GM19240 (cell line): ENCODE data around the gene NUDT3.
"Not testable (repeated sequence)": the region's sequence is repeated elsewhere in the genome, so short reads cannot be mapped to it uniquely, and the experiment has no call there.

ENCODE experiments used
- DNase-seq: peaks from one replicate; pipeline ENCODE4 v3.0.0; 2011; ENCODE audit warnings: low spot score; ENCODE audit not compliant: insufficient read length

Gene NUDT3

DNA sequence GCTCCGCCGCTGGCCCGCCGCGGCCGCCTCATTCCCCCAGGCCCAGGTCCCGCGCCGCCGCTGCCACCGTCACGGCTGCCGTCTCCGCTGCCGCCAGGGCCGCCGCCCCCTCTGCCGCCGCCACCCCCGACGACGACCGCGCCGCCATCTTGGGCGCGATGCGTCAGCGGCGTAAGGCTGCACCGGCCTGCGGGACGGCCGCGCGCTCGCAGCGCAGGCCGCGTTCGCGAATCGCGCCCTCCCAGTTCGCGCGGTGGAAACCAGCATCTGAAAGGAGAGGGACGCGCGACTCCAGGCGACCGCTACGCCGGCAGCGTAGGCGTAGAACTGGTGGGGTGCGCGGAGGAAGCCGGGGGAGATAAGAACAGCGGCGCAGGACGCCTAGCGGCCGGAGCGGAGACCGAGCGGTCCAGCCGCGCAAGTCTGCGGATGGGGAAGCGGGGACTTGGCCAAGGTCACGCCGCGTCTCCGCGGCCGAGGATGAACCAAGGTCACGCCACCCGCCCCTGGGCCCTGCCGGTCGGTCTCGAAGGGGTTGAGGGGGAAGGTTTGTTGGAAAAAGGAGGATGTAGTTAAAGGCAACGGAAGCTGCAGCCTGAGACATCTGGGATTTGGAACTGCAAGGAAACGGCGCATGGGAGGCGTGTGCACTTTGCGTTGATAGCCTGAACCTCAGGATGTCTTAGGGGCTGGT, at the start of gene NUDT3:
NUDT3 (minus strand) TSS at position 173 of the 694 bp plus-strand sequence. CDS start 307 bp downstream, outside the sequence.
- DNase-seq: peak; percentile 88

DNA sequence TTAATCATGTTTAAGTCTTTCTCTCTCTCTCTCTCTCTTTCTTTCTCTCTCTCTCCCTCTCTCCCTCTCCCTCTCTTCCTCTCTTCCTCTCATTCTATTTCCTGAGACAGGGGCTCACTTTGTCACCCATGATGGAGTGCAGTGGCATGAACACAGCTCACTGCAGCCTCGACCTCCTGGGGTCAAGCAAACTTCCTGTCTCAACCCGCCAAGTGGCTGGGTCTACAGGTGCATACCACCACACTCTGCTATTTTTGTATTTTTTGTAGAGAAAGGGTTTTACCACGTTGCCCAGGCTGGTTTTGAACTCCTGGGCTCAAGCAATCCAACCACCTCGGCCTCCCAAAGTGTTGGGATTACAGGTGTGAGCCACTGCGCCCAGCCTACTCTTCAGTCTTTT, 49.1 kb upstream of the NUDT3 start:
- no peak for DNase-seq

DNA sequence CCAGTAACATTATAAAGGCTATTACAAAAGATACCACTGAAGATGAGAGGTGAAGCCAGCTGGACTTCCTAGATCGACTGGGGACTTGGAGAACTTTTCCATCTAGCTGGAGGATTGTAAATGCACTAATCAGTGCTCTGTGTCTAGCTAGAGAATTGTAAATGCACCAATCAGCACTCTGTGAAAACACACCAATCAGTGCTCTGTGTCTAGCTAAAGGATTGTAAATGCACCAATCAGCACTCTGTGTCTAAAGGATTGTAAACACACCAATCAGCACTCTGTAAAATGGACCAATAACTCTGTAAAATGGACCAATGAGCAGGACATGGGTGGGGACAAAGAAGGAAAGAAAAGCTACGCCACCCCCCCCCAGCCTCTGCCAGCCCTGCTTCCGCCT, 47.0 kb upstream of the NUDT3 start:
- DNase-seq: no peak

DNA sequence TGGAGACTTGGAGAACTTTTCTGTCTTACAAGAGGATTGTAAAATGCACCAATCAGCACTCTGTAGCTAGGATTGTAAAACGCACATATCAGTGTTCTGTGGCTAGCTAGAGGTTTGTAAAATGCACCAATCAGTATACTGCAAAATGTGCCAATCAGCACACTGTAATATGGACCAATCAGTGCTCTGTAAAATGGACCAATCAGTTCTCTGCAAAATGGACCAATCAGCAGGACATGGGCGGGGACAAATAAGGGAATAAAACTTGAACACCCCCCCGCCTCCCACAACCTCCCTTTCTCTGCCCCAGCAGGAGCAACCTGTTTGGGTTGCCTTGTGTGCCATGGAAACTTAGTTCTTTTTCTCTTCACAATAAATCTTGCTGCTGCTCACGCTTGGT, 46.2 kb upstream of the NUDT3 start:
- no peak for DNase-seq

DNA sequence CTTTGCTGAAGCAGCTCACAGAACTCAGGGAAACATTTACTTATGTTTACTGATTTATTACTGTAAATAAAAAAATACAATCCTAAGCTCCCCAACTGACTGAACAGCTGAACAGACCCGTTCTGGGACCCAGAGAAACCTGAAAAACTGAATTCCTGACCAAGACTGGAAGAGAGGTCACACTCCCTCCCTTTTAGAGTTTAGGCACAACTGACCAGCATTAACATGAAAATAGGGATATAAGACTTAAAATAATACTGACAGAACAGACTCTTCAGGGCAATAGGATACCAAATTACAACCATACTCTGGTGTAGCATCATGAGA, 45.1 kb upstream of the NUDT3 start:
- no peak for DNase-seq

DNA sequence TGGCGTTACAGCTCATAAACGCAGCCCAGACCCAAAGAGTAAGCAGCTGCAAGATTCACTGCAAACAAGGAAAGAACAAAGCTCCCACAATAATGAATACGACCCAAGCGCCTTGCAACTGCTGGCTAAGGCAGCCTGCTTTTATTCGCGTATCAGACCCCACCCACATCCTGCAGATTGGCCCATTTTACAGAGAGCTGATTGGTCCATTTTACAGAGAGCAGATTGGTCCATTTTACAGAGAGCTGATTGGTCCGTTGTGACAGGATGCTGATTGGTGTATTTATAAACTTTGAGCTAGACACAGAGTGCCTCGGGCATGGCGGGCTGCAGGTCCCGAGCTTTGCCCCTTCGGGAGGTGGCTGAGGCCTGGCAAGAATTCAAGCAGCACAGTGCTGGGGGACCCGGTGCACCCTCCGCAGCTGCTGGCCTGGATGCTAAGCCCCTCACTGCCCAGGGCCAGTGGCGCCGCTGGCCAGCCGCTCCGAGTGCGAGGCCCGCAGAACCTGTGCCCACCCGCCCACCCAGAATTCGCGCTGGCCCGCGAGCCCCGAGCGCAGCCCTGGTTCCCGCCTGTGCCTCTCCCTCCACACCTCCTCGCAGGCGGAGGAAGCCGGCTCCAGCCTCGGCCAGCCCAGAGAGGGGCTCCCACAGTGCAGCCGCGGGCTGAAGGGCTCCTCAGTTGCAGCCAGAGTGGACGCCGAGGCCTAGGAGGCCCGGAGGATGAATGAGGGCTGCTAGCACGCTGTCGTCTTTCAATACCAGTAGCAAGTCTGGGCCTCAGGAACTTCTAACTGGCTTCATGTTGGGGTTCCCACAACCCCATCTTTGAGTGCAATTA, 44.6 kb upstream of the NUDT3 start:
- no peak for DNase-seq

DNA sequence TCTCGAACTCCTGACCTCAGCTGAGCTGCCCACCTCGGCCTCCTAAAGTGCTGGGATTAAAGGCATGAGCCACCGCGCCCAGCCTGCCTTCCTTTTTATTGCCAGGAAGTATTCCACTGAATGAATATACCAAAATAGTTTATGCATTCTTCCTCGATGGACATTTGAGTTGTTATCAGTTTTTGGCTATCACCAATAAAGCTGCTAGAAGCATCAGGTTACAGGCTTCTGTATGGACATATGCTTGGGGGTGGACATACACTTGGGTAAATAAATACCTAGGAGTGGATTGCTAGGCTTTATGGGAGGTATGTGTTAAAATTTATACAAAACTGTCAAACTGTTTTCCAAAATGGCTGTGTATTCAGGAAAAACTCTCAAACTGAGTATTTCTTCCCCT, 43.4 kb upstream of the NUDT3 start:
- DNase-seq: no peak

DNA sequence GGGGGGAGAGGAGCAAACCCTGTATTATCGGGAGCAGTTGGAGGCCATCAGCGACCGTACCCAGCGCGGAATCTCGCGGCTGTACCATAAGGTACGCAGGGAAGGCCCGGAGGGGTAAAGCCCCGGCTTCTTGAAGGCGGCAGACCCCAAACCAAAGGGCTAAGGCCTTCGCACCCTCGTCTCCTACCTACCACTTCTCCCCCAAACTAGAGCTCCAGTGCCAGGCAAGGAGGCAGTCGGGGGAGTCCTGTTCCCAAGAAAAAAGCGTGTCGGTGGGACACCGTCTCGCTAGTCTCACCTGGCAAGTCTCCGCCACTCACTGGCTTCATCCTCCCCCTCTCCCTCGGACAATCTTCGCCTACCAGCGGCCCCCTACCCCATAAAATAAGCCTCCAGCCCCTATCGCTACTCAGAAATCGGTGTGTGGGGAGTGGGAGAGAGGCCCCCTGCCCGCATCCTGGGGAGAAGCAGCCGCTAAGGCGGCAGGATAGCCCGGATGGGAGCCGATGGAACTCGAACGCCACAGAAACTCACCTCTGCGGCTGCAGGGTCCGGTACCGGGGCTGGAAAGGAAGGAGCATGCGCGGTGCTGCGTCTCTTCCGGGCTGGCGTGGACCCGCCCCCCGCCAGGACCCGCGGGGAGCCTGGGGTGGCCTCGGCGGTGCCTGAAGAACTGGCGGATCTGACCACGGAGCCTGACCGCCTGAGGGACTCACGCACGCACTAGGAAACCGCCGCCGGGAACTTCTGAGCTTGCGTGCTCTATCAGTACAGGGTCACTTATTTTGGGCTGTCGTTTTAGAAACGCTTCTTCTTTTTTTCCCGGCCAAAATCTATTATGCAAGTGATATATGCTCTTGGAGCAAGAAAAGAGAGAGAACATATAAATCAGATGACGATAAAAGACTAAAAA, 33.3 kb upstream of the NUDT3 start, which contains the start of gene RPS10:
RPS10 (minus strand) TSS at position 572 of the 913 bp plus-strand sequence. CDS start 848 bp downstream, outside the sequence.
- DNase-seq: peak; percentile 95

DNA sequence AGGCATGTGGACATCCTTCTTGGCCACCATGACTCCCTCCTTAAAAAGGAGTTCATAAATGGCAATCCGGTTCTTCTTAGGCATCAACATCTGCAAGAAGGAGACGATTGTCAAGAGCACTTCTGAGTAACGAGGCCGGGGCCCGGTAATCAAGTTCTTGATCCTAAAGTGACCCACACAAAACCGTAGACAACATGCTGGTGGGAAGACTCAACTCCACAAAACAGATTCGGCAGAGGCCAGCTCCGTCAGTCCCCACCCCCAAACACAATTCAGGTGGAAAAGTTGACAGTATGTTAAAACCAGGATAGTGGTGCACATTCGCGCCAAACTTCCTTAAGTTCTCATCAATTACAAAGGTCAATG, 32.6 kb upstream of the NUDT3 start:
- no peak for DNase-seq

DNA sequence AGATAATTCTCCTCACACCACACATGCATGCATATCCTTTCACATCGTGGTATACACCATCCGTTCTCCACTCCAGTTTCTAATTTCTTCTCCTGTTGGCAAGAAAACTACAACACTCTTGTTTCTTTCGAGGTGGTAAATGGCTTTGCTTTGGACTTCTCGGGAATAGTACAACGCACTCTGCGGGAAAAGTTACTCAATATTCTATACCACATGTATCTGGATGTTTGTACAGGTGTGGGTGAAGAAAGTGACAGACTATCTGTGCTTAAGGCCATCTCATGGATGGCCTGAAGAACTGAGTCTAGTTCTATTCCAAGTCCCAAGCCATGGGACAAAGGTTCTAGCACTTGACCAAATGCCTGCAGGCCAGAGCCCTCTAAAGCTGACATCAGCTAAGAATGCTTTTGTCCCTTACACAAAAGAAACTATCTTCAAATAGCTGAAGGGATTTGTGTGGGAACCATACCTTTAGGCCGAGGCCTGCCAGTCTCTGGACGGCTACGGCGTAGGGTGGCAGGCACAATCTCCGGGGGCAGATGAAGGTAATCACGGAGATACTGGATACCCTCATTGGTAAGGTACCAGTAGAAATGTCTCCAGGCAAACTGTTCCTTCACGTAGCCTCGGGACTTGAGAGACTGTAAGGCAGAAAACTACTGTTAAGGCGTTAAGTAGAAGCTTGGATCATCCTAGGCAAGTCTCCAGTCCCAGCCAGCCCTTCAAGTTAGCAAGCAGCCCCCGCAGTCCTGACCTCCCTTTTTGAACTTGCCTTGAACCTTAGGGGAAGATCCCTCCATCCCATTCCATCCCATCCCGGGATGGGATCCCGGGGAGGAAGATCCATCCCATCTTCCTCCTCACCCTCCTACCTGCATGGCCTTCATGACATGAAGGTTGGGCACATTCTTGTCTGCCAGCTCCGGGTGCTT, 32.0 kb upstream of the NUDT3 start:
- no peak for DNase-seq

DNA sequence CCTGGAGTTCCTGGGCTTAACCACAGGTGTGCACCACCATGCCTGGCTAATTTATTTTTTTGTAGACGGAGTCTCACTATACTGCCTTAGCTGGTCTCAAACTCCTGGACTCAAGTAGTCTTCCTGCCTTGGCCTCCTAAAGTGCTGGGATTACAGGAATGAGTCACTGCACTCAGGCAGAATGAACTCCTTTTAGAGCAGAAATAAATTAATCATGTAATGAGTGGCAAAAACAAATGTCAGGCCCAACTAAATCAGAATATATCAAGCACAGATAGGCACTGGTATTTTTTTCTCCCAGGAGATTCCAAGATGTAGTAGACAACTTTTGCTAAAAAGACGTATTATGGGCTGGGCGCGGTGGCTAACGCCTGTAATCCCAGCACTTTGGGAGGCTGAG, 30.8 kb upstream of the NUDT3 start:
- no peak for DNase-seq

DNA sequence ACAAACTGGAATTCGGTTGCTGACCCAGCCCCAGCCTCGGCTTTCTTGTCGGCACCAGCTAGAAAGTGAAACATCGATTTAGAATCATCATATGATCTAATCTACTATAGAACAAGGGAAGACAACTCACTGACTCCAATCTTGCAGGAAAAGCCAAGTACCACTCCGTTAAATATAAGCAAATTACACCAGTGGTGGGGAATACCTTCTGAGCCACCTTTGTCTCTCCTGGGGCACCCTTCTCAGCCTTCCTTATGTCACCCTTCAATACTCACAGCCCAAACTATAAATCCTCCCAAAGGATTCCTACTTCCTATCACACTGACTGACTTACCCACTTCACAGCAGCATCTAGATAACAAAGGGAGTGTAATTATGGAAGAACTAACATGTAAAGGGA, 25.9 kb upstream of the NUDT3 start:
- no peak for DNase-seq

DNA sequence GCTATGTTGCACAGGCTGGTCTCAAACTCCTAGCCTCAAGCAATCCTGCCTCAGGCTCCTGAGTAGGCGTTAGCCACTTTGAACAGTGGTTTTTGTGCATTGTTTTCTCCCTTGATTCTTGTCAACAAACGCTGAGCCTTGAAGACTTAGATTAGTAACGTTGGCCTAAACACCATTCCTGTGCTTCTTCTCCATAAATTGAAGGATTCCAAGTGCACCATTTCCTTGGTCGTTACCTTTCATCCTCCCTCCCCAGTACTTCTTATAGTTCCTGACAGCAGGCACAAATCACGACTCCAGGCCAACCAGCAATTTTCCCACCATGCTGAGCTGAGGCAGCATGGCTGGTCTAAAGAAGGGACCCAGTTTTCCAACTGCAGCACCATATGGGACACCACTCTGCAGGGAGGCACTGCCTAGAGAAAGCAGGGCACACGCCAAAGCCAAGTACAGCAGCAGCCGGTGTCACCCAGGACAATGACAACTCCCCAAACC, 24.5 kb upstream of the NUDT3 start:
- no peak for DNase-seq

DNA sequence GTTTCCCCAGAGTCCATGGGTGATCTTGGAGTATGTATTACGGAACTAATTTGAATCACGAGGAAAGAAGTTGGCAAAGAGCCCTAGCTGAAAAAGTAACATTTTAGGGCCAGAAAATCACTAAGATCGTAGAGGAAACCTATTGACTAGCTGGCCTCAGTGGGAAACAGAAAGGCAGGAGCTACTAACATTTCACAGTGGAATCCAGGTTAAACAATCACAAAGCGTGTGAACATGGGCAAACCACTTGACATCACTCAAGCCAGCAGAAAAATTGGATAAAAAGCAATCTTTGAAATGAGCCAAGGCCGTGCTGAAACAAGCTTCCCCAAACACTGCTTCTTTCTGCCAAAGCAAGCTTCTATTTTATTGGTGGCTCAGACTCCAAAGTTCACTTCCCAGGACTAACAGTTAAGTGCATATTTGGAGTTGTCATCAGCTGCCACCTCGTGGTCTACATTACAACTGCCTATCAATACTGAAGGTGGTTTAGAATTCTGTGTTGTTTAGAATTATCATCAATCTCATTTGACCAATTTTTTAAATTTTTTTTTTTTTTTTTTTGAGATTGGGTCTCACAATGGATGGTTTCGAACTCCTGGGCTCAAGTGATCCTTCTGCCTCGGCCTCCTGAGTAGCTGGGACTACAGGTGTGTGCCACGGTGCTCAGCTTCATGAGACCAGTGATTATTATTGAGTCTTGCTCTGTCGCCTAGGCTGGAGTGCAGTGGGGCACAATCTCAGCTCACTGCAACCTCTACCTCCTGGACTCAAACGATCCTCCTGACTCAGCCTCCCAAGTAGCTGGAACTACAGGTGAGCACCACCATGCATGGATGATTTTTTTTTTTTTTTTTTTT, 22.8 kb upstream of the NUDT3 start:
- no peak for DNase-seq

DNA sequence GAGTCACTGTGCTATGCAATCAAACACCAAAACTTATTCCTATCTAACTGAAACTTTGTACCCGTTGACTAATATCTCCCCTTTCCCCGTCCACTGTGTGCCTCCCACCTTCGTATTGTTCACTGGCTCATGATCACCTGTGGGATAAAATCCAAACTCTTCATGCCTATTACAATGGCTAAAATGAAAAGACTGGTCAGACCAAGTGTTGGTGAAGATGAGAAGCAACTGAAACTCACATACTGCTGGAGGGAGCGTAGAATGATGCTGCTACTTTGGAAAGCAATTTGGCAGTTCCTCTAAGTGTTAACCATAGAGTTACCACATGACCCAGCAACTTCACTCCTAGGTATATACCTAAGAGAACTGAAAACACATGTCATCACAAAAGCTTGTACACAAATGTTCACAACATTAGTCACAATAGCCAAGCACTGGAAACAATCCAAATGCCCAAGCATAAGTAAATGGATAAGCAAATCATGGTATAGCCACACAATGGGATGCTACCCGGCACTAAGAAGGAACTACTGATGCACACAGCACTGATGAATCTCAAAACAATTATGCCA, 20.3 kb upstream of the NUDT3 start:
- DNase-seq: no peak

DNA sequence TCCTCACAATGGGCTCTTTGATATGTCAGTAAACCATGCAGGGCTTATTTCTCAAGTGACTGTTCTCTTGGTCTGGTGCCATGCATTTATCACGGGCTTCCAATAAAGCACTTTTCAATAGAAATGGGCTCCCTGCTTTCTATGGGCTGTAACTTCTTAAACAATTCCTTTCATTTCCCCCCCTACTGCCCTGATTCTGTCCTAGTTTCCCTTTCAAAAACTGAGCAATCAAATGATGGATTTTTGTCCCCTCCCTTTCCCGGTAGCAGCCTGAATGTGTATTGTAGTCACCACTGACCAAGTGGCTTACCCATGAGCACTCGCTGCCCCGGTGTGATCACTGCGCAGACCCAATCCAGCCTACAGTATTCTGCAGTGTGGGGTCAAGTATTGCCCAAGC, 19.5 kb upstream of the NUDT3 start:
- no peak for DNase-seq

DNA sequence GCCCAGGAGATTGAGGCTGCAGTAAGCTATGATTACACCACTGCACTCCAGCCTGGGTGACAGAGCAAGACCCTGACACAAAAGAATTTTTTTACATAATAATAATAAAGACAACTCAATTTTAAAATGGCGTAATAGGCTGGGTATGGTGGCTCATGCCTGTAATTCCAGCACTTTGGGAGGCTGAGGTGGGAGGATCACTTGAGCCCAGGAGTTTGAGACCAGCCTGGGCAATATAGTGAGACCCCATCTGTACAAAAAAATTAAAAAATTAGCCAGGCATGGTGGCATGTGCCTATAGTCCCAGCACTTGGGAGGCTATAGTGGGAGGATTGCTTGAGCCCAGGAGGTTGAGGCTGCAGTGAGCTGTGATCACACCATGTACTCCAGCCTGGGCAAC, 15.4 kb upstream of the NUDT3 start:
- DNase-seq: not testable (repeated sequence)

DNA sequence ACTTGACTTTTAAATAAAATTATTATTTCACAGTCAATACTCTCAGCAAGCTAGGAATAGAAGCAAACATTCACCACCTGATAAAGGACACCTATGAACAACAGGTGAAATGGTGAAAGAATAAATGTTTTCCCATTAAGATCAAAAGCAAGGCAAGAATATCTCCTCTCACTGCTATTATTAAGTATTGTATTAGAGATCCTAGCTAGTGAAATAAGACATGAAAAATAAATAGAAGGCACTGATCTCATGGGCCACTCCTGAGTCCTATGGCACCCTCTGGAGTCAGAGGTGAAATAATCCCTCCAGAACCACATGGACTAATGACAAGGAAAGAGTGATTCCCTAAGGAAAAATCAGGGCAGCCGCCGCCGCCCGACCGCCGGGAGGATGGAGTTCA, 4.0 kb upstream of the NUDT3 start:
- no peak for DNase-seq

DNA sequence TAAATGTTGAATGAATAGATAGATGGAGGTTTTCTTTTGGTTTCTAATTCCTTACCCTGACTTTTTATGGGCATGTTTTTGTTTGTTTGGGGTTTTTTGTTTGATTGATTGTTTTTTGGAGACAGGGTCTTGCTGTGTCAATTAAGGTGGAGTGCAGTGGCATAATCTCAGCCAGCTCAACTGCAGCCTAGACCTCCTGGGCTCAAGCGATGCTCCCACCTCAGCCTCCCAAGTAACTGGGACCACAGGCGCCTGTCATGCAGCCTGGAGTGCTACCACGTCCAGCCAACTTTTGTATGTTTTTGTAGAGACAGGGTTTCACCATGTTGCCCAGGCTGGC, 1.5 kb upstream of the NUDT3 start:
- no peak for DNase-seq
